Fibroblast of the aortic adventitia (primary cell): Measurements from ENCODE around the gene S100PBP. TPM values are rescaled to one million over a fixed set of nuclear protein-coding genes. Genes with fewer than 3 reads are reported as not detected.
A peak's percentile ranks its signal among the peaks of the same experiment; 100 is the strongest.

Source experiments
- DNase-seq: peaks from one replicate; pipeline ENCODE4 v3.0.0-alpha.2; 2010; ENCODE audit warnings: low read depth
- H3K4me3 ChIP-seq: 2 replicates; pipeline ENCODE4 v1.5.1; 2011; ENCODE audit warnings: low read depth, mild to moderate bottlenecking, control low read depth, low read length, moderate library complexity
- CTCF ChIP-seq: IDR thresholded peaks from 2 replicates; pipeline ENCODE4 v1.5.1; 2011; ENCODE audit warnings: mild to moderate bottlenecking, low read length, control low read depth, inconsistent platforms; ENCODE audit not compliant: insufficient read depth
- total RNA-seq: library from RNA; depleted of rRNA; stranded (reverse); fragments of >200 nt; gene quantifications from 2 replicates; pipeline ENCODE4 v1.2.3, GENCODE V29; 2012; ENCODE audit warnings: low replicate concordance

S100PBP gene
- total RNA-seq, 1 donor: 42.4 TPM

- peak within 1 kb of the TSS; percentile 54 for H3K4me3 ChIP-seq
- no peak for DNase-seq
- TF ChIP-seq CTCF: no peak
Observed at GRCh38 chr1:32870615-32871363, 53.3 kb downstream of the S100PBP start, which contains the start of gene FNDC5. TSS of gene FNDC5 (minus strand) at chr1:32870912.

- peak overlapping the region; percentile 54 for H3K4me3 ChIP-seq
- TF ChIP-seq CTCF: peak; percentile 4
- DNase-seq: peak; percentile 44
Observed at GRCh38 chr1:32871364-32872191, 54.1 kb downstream of the S100PBP start.

- peak overlapping the region; percentile 5 for H3K4me3 ChIP-seq
- no peak for TF ChIP-seq CTCF
- no peak for DNase-seq
Observed at GRCh38 chr1:32872192-32872460, 54.7 kb downstream of the S100PBP start.

- DNase-seq: no peak
- no peak for TF ChIP-seq CTCF
Observed at GRCh38 chr1:32873484-32873883, 56.0 kb downstream of the S100PBP start.

GRCh38 chr1:32874860-32875752, 57.7 kb downstream of the S100PBP start:
- no peak for DNase-seq
- H3K4me3 ChIP-seq: no peak overlapping the region
- TF ChIP-seq CTCF: no peak

More at GRCh38 chr1:32873484-32873883, 56.0 kb downstream of the S100PBP start:
- no peak overlapping the region for H3K4me3 ChIP-seq
